NCI-H510A treated with DMSO at 0.1 percent for 48 hours (cell line): ENCODE results near the gene BZW1.

Experiments
- DNase-seq: peaks from one replicate; lab custom pipeline; 2025; lab: John Stamatoyannopoulos, UW

BZW1 gene

GRCh38 chr2:200811333-200812121 lies at the start of gene BZW1:
BZW1 (plus strand) TSS chr2:200811910; CDS start chr2:200813218, 1,308 bp downstream.
- DNase-seq: peak; percentile 91

GRCh38 chr2:200762127-200762526 lies 49.6 kb upstream of the BZW1 start:
- no peak for DNase-seq

- DNase-seq: no peak
These were observed 48.3 kb upstream of the BZW1 start for GRCh38 chr2:200763422-200763821.

- DNase-seq: no peak
These were observed 46.4 kb upstream of the BZW1 start for GRCh38 chr2:200765139-200765951.

GRCh38 chr2:200765995-200766660 lies 45.6 kb upstream of the BZW1 start:
- DNase-seq: no peak

GRCh38 chr2:200767111-200767885 lies 44.4 kb upstream of the BZW1 start:
- no peak for DNase-seq

GRCh38 chr2:200770847-200771246 lies 40.9 kb upstream of the BZW1 start:
- no peak for DNase-seq

- DNase-seq: no peak
These were observed 39.1 kb upstream of the BZW1 start for GRCh38 chr2:200772620-200773019.

GRCh38 chr2:200773083-200773482 lies 38.6 kb upstream of the BZW1 start:
- DNase-seq: no peak

- no peak for DNase-seq
These were observed 36.8 kb upstream of the BZW1 start for GRCh38 chr2:200774920-200775319.

- no peak for DNase-seq
These were observed 34.4 kb upstream of the BZW1 start for GRCh38 chr2:200777275-200777674.

- DNase-seq: no peak
These were observed 33.7 kb upstream of the BZW1 start for GRCh38 chr2:200778038-200778437.

- no peak for DNase-seq
These were observed 32.5 kb upstream of the BZW1 start for GRCh38 chr2:200779214-200779613.

- DNase-seq: no peak
These were observed 30.1 kb upstream of the BZW1 start for GRCh38 chr2:200781616-200782015.

GRCh38 chr2:200782251-200782650 lies 29.5 kb upstream of the BZW1 start:
- no peak for DNase-seq

- DNase-seq: no peak
These were observed 27.5 kb upstream of the BZW1 start for GRCh38 chr2:200784215-200784614.

- peak; percentile 35 for DNase-seq
These were observed 25.3 kb upstream of the BZW1 start for GRCh38 chr2:200786423-200786822.

GRCh38 chr2:200786826-200787225 lies 24.9 kb upstream of the BZW1 start:
- DNase-seq: peak; percentile 31

GRCh38 chr2:200787351-200788120 lies 24.2 kb upstream of the BZW1 start:
- DNase-seq: no peak

- DNase-seq: no peak
These were observed 23.5 kb upstream of the BZW1 start for GRCh38 chr2:200788121-200788718.

- DNase-seq: no peak
These were observed 21.5 kb upstream of the BZW1 start for GRCh38 chr2:200790185-200790584.
